Islet precursor cell (in vitro differentiated cells): ENCODE results near the gene GJA1.
"Not testable (repeated sequence)": the region's sequence is repeated elsewhere in the genome, so short reads cannot be mapped to it uniquely, and the experiment has no call there.

Experiments
- DNase-seq: peaks from one replicate; pipeline ENCODE4 v3.0.0-alpha.2; 2018

Gene GJA1

DNA sequence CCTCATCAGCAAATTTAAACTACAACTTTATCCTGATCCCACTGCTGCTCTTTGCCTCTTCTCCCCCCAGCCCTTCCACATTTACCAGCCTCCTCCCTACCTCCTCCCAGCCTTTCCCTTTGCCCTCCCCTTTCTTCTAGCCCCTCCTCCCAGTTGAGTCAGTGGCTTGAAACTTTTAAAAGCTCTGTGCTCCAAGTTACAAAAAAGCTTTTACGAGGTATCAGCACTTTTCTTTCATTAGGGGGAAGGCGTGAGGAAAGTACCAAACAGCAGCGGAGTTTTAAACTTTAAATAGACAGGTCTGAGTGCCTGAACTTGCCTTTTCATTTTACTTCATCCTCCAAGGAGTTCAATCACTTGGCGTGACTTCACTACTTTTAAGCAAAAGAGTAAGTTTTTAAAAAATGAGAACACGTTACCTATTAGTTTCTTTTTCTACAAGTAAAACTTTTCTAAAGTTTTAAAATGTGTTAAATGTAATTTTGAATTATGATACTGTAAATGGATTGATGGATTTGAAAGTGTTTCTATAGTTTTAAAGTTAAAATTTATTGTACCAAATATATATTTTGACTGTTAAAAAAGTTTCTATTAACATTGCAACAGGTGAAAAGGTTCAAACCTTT lies at the start of gene GJA1:
Gene GJA1, plus strand, starts transcription at position 203 of the 626 bp plus-strand sequence. CDS start 11,202 bp downstream, outside the sequence.
- peak; percentile 92 for DNase-seq

- not testable (repeated sequence) for DNase-seq
Measured at GRCh38 chr6:121386551-121386950, 48.9 kb upstream of the GJA1 start.

GRCh38 chr6:121389419-121389818 lies 46.0 kb upstream of the GJA1 start:
- no peak for DNase-seq

GRCh38 chr6:121393731-121394505 lies 41.5 kb upstream of the GJA1 start:
- no peak for DNase-seq

DNA sequence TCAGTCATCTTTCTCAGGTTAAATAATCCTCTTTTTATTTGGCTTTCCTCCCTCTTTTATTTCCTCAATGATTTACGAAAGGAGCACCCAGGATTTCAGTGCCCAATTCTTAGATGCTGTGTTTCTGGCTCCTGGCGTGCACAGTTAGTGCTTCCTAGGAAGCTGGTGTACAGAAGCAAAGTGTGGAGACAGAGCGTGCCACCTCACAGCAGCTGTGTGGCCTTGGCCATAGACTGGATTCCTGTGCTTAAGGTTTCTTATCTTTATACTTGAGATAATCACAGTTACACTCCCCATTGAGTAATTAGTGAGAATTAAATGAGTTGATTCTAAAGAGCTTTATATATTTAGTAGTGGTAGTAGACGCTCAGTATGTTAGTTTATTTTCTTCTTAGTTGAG lies 39.7 kb upstream of the GJA1 start:
- DNase-seq = no peak

DNA sequence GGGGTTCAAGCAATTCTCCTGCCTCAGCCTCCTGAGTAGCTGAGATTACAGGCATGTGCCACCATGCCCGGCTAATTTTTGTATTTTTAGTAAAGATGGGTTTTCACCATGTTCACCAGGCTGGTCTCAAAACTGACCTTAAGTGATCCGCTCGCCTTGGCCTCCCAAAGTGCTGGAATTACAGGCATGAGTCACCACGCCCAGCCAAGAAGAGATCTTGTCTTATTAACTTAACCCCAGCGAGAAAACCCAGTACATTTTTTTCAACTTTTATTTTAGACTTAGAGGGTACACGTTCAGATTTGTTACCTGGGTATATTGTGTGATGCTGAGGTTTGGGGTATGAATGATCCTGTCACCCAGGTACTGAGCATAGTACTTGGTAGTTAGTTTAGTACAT lies 38.3 kb upstream of the GJA1 start:
- peak; percentile 67 for DNase-seq

DNA sequence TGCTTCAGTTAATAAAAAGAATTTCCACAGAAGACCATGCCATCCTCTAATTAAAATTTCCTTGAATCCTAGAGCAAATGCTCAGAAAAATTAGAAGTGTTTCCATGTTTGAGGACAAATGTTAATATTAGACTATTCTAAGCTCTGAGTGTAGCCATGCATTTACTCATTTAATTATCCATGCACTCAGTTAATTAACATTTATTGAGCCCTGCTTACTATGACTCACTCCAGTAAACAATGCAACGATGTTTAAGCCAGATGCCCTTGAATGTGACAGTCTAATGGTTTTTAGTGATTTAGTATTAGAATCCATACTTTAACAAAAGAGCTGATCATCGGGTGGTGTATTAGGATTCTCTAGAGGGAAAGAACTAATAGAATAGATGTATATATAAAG lies 37.3 kb upstream of the GJA1 start:
- DNase-seq = no peak

GRCh38 chr6:121399966-121400365 lies 35.5 kb upstream of the GJA1 start:
- no peak for DNase-seq

DNA sequence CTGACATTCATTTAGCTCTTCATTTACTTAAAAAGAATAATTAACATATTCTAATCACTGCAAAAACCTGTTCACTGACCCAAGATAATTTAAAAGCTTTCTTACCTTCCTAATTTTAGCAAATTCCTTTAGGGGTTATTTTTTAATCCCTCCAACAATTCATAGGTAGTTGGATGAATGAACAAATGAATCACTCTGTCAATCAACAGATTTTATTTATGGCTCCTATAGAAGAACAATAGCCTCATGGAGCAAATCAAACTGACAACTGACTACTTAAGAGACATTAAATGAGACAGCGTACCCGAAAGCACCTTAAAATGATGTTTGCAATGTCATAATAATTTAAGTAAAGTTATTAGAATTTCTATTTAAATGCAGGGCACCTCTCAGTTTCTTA lies 31.5 kb upstream of the GJA1 start:
- DNase-seq = no peak

- DNase-seq = no peak
Measured at GRCh38 chr6:121405306-121405705, 30.1 kb upstream of the GJA1 start.

DNA sequence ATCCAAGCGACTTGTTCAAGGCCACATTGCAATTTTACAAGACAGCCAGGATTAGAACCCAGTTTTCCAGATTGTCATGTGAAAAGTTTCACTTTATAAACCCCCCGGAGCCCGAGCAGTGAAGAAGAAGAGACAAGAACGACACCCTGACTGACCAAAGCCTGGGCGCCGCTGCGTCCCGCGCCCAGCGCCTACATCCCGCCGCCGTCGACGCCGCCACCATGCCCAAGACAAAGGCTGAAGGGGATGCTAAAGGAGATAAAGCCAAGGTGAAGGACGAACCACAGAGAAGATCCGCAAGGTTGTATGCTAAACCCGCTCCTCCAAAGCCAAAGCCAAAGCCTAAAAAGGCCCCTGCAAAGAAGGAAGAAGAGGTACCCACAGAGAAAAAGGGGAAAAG lies 27.1 kb upstream of the GJA1 start:
- no peak for DNase-seq

- DNase-seq = no peak
Measured at GRCh38 chr6:121413879-121414278, 21.6 kb upstream of the GJA1 start.

DNA sequence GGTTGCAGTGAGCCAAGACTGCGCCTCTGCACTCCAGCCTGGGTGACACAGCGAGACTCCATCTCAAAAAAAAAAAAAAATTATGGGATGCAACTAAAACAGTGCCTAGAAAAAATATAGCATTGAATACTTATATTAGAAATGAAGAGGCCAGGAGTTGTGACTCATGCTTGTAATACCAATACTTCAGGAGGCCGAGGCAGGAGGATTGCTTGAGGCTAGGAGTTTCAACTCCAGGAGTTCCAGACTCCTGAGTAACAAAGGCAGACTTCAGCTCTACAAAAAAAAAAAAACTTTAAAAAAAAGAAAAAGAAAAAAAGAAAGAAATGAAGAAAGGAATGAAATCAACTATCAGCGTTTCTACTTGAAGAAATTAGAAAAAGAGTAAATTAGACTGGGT lies 17.1 kb upstream of the GJA1 start:
- DNase-seq = no peak

- DNase-seq = no peak
Measured at GRCh38 chr6:121426686-121427085, 8.8 kb upstream of the GJA1 start.

GRCh38 chr6:121428872-121429756 lies 6.3 kb upstream of the GJA1 start:
- no peak for DNase-seq

- no peak for DNase-seq
Measured at GRCh38 chr6:121430514-121431460, 4.7 kb upstream of the GJA1 start.

DNA sequence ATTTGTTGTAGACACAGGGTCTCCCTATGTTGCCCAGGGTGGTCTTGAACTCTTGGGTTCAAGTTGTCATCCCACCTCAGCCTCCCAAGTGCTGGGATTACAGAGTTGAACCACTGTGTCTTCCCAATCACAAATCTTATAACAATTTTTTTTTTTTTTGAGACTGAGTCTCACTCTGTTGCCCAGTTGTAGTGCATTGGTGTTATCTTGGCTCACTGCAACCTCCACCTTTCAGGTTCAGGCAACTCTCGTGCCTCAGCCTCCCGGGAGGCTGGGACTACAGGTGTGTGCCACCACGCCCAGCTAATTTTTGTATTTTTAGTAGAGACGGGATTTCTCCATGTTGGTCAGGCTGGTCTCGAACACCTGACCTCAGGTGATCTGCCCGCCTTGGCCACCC lies 3.7 kb upstream of the GJA1 start:
- not testable (repeated sequence) for DNase-seq

- DNase-seq = peak; percentile 72
Measured at GRCh38 chr6:121434037-121434770, 1.2 kb upstream of the GJA1 start.

GRCh38 chr6:121436274-121436857 lies 920 bp downstream of the GJA1 start:
- DNase-seq = no peak

DNA sequence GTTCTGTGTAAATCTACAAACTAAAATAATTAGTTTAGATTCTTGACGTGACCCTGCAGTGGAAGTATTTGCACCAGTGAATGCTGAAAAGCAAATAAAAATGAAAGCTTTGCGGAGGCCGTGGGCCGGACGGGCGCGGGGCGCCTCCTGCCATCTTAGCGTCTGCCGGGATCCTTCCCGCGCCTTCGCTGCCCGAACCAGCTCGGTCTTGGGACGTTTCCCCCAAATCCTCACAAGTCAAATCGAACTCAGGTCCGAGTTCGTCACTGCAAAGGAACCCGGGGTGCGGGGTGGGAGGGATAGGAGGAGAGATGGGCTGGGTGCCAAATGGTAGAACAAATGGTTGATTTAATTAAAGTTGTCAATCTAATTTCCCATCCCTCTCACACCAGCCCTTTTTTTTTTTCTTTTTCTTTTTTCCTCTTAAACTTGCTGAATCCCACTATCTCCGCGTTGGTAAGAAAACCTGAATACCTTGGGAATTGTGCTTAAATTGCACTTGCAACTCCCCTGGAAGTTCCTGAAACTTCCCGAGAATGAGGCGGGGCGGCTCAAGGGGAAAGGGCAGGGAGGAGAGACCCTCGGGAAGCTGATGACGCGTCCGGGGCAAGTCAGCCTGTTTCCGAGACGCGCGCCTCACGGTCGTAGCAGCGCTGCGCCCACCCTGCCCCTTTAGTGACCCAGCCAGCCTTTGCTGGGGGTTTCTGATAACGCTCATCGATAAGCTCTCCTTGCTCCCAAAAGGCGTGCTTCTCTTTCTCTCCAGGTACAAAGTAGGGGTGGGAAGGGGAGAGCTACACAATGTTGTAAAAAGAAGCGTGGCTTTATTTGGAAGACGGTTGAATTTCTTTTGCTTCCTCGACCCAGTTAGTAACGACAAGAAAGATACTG lies 1.8 kb downstream of the GJA1 start:
- DNase-seq = peak; percentile 77
